Activated T-helper 2 cell treated with anti-CD3 and anti-CD28 coated beads, Interferon-gamma antibody, Interleukin-2, Interleukin-4, amounts not matched to agents 10 μg/mL and 5 μg/mL and 100 μg/mL, durations not matched to agents 14 hours and 24 hours and 36 hours (primary cell): ENCODE results near the gene TMEM72. TPM values are rescaled to one million over a fixed set of nuclear protein-coding genes. Genes with fewer than 3 reads are reported as not detected.
A peak's percentile ranks its signal among the peaks of the same experiment; 100 is the strongest.

Experiments used
- DNase-seq: peaks from one replicate; pipeline ENCODE4 v3.0.0; 2021; ENCODE audit warnings: low spot score
- H3K27ac Mint-ChIP-seq: one replicate; pipeline ENCODE4 v1.8.0; 2021; ENCODE audit warnings: mixed read lengths
- H3K27me3 Mint-ChIP-seq: one replicate; pipeline ENCODE4 v1.8.0; 2021; ENCODE audit warnings: low read depth, mixed read lengths
- H3K36me3 Mint-ChIP-seq: one replicate; pipeline ENCODE4 v1.8.0; 2021; ENCODE audit warnings: low read depth, mixed read lengths
- H3K4me1 Mint-ChIP-seq: one replicate; pipeline ENCODE4 v1.8.0; 2021; ENCODE audit warnings: low read depth, mixed read lengths
- H3K4me3 Mint-ChIP-seq: one replicate; pipeline ENCODE4 v1.8.0; 2021; ENCODE audit warnings: low read depth, mild to moderate bottlenecking, moderate library complexity, mixed read lengths
- H3K9me3 Mint-ChIP-seq: one replicate; pipeline ENCODE4 v1.8.0; 2021; ENCODE audit warnings: mixed read lengths
- intact Hi-C: fragments of 100-400 bp; cut with micrococcal nuclease; formaldehyde crosslinking; loops from one replicate; pipeline ENCODE4 v1.15.1; 2023
- total RNA-seq: library from RNA; stranded (reverse); gene quantifications from 2 replicates; pipeline ENCODE4 v1.2.3, GENCODE V29; 2022

The TMEM72 gene
- total RNA-seq, 1 donor from 2014 or later = not detected

DNA sequence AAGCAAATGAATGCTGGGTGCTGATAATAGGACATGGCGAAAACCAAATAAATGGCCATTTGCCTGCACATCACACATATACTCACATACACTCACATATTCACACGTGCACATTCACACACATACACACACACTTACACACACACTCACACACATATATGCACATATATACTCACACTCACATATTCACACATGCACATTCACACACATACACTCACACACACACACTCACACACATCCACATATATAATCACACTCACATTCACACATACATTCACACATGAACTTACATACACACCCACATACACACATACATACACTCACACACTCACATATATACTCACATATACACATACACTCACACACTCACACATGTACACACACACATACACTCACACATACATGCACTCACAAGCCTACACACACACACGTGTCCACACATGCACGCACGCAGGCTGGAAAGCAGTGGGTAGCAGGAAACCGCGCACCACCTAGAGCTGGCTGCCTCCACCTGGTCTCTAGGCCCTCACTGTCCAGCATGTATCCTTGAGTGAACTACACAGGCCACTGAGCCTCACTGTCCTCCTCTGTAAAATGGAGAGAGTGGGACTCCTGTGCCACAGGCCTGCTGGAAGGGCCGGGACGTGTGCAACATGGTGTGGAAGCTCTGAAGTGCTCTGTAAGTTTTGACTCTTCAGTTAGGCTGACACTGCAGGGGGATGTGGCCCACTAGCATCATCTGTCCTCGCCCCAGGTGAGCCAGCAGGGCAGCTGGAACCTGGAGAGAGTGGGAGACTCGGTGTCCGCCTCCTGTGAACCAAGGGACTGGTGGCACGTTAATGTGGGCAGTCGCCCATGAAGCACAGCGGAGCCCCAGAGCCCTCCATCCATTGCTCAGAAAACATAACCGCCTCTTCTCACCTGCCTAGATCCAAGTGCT lies 14.9 kb downstream of the TMEM72 start:
- Mint-ChIP-seq H3K36me3 (no peaks in the 10 kb centered on the region), H3K9me3 (no peaks in the 10 kb centered on the region), H3K27ac (no peak overlapping the region), H3K27me3 (peaks cover under 1% of the 10 kb centered on the region), H3K4me1 (no peaks in the 10 kb centered on the region), H3K4me3 (no peak overlapping the region)
- intact Hi-C loops = no loop called here
- DNase-seq = no peak

GRCh38 chr10:44926751-44927351 lies 15.7 kb downstream of the TMEM72 start:
- H3K27ac Mint-ChIP-seq = no peak overlapping the region
- H3K27me3 Mint-ChIP-seq = no peaks in the 10 kb centered on the region
- no peak for DNase-seq
- H3K4me3 Mint-ChIP-seq = no peak overlapping the region
- no peaks in the 10 kb centered on the region for H3K36me3 Mint-ChIP-seq
- H3K4me1 Mint-ChIP-seq = no peaks in the 10 kb centered on the region
- intact Hi-C loops = no loop called here
- no peaks in the 10 kb centered on the region for H3K9me3 Mint-ChIP-seq

GRCh38 chr10:44927352-44927751 lies 16.2 kb downstream of the TMEM72 start:
- no peaks in the 10 kb centered on the region for H3K9me3 Mint-ChIP-seq
- H3K4me1 Mint-ChIP-seq = no peaks in the 10 kb centered on the region
- H3K27me3 Mint-ChIP-seq = no peaks in the 10 kb centered on the region
- no peak for DNase-seq
- no peak overlapping the region for H3K27ac Mint-ChIP-seq
- no peaks in the 10 kb centered on the region for H3K36me3 Mint-ChIP-seq
- no peak overlapping the region for H3K4me3 Mint-ChIP-seq
- intact Hi-C loops = no loop called here

- H3K4me1 Mint-ChIP-seq = no peaks in the 10 kb centered on the region
- intact Hi-C loops = no loop called here
- no peaks in the 10 kb centered on the region for H3K27me3 Mint-ChIP-seq
- no peaks in the 10 kb centered on the region for H3K36me3 Mint-ChIP-seq
- H3K27ac Mint-ChIP-seq = no peak overlapping the region
- no peak overlapping the region for H3K4me3 Mint-ChIP-seq
- no peaks in the 10 kb centered on the region for H3K9me3 Mint-ChIP-seq
- DNase-seq = no peak
Observed at GRCh38 chr10:44928462-44928861, 17.3 kb downstream of the TMEM72 start.

DNA sequence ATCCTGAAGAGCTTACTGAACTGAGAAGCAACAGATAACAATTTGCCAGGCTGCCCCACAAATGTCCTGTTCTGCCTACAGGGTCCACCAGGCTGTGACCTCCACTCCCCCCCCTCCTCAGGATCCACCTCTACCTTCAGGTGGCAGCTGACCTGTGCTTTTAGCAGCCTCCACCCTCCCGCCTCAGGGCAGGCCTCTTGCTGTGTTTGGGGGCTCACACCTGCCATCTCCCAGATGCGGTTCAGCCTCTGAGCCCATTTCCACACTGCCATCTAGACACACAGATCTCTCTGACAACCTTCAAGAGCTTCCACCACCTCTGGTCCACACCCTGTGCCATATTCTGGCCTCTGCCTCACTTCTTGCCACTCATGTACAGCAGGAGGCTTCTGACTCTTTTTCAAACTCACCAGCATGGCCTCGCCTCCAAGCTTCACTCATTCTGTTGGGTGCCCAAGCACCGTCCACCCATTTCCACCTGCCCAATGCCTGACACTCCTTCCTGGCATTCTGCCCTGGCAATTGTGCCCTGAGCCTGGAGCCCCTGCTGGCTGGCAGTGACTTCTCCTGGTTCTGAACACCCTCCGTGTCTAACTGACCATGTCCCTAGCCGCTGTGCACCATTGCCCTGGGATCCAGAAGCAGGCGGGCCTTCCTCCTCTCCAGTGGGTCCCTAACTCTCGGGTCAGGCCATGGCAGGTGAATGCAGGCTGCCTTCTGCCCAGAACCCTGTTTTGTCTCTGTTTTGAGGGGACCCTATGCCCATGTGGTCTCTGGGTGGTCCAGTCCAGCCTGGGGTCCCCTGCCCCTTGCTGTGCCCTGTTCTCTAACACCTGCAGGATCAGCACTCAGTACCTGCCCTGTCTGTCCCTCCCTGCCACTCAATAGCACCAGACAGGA lies 18.5 kb downstream of the TMEM72 start:
- no peaks in the 10 kb centered on the region for H3K9me3 Mint-ChIP-seq
- H3K4me3 Mint-ChIP-seq = no peak overlapping the region
- intact Hi-C loops = no loop called here
- no peak for DNase-seq
- H3K36me3 Mint-ChIP-seq = no peaks in the 10 kb centered on the region
- no peaks in the 10 kb centered on the region for H3K27me3 Mint-ChIP-seq
- H3K27ac Mint-ChIP-seq = no peak overlapping the region
- H3K4me1 Mint-ChIP-seq = no peaks in the 10 kb centered on the region

DNA sequence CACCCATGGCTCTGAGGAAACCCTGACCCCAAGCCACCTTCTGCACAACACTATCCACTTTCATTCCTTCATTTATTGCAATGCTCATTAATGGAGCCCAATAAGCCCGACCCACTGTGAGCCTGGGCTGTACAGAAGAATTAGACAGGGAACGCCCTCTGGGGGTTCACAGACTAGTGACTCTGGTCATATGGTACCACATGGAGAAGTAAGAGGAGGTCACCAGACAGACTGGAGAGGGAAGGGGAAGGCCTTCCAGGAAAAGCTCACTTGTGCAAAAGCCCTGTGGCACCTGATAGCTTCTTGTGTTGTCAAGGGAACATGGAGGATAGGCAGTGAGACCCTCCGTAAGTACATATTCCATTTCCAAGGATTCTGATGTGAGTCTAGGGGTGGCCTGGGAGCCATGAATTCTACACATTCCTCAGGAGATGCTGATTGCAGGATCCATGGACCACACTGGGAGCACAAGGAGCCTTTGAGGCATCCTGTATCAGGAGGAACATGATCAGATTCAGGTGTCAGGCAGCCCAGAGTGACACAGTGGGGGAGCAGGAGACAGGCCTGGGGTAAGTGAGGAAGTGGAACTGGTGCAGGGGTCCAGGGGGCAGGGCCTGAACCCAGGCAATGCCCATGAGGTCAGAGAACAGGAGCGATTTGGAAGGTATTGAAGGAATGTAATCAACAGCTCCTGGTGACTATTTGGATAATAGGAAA lies 19.9 kb downstream of the TMEM72 start:
- DNase-seq = no peak
- Mint-ChIP-seq H3K27me3 (no peaks in the 10 kb centered on the region), H3K4me3 (no peak overlapping the region), H3K9me3 (no peaks in the 10 kb centered on the region), H3K27ac (no peak overlapping the region), H3K36me3 (no peaks in the 10 kb centered on the region), H3K4me1 (peaks cover 5% of the 10 kb centered on the region)
- intact Hi-C loops = no loop called here

GRCh38 chr10:44931621-44932516 lies 20.7 kb downstream of the TMEM72 start:
- no peak overlapping the region for H3K27ac Mint-ChIP-seq
- intact Hi-C loops = loop anchor here (1.0 to 2.0 kb wide), 2 partner anchors 43 to 77 kb away; no protein-coding TSS in a partner anchor
- no peak for DNase-seq
- H3K36me3 Mint-ChIP-seq = no peaks in the 10 kb centered on the region
- H3K9me3 Mint-ChIP-seq = no peaks in the 10 kb centered on the region
- H3K27me3 Mint-ChIP-seq = no peaks in the 10 kb centered on the region
- H3K4me1 Mint-ChIP-seq = peaks cover 6% of the 10 kb centered on the region
- no peak overlapping the region for H3K4me3 Mint-ChIP-seq

DNA sequence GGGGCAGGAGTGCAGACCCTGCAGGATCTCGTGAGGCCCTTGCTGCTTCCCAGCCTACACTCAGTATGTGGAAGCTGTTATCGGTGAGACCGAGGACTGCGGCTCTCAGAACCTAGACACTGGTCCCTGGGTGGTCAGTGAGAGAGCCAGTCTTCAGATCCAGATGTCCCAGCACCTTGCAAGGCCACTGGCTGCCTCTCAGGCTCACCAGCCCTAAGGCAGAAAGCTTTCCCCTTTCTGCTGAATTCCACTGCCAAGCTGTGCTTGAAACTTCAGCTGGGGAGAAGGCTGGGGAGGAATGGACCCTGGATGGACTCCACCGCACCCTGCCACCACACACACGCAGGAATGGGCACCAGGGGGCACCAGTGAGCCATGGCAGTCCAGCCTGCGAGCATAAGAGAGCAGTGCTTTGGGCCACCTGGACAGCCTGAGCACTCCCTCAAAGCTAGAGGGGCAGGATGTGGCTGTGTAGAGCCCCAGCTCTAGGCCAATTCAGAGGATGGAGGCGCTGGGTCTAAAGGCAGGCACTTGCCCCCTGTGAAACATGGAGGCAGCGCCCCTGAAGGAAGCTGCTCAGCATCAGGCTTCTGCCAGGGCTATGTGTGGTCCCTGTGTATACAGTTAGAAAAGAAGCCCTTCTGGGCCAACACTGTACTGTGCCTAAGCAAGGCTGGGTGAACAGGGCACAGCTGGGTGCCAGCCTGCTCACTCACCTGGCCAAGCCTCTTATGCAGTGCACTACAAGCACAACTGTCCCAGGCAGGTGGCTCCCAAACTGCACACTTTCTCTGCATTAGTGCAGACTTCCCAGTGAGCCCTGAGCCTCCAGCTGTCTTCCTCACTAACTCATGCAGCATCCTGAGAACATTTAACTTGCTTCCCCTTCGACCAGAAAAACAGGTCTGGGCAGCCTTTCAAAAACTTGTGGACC lies 21.6 kb downstream of the TMEM72 start:
- intact Hi-C loops = loop anchor here (1.0 to 2.0 kb wide), 2 partner anchors 43 to 76 kb away; no protein-coding TSS in a partner anchor
- H3K27ac Mint-ChIP-seq = no peak overlapping the region
- no peaks in the 10 kb centered on the region for H3K36me3 Mint-ChIP-seq
- no peaks in the 10 kb centered on the region for H3K9me3 Mint-ChIP-seq
- no peaks in the 10 kb centered on the region for H3K27me3 Mint-ChIP-seq
- peaks cover 8% of the 10 kb centered on the region for H3K4me1 Mint-ChIP-seq
- peak; percentile 74 for DNase-seq
- no peak overlapping the region for H3K4me3 Mint-ChIP-seq

DNA sequence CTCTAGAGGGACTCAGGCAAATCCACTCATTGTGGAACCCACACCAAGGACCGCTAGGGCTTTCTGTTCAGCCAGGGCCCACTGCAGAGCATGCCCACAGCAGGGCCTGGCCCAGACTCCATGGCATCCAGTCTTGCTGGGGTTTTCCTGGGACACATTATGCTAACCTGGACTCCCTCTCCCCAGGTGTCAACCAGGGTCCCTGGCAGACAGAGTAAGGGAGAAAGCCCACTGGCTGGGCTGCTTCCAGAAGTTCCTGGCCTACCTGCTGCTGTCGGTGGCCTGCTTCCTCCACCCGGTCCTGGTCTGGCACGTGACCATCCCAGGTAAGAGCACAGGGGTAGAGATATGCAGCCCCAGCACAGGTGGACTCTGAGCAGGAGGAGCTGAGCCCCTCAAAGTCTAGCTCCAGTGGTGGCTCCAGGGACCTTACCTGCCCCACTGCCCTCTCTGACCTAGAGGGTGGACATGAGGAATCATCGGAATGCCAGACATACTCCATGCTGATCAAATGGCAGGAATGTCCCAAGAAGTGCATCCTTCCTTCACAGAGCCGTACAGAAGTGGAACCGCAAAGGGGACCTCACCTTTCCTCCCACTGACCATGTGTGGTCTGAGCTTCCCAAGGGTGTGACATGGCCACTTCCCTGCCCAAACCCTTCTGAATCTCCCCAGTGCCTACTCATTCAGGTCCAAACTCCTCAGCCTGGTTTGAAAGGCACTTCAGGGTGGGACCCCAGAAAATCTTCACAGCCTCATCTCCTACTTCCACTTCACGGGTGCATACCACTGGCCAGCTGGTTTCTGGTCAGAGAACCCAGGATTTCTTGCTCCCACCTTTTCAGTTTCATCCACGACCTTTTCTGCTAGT lies 22.5 kb downstream of the TMEM72 start:
- Mint-ChIP-seq H3K4me3 (no peak overlapping the region), H3K4me1 (peaks cover 8% of the 10 kb centered on the region), H3K36me3 (no peaks in the 10 kb centered on the region), H3K27ac (no peak overlapping the region), H3K9me3 (no peaks in the 10 kb centered on the region), H3K27me3 (no peaks in the 10 kb centered on the region)
- intact Hi-C loops = loop anchor here (2.0 kb wide), 1 partner anchor 75 kb away; no protein-coding TSS in a partner anchor
- no peak for DNase-seq
